Measurements from ENCODE around the gene C13orf46. TPM values are rescaled to one million over a fixed set of nuclear protein-coding genes. Genes with fewer than 3 reads are reported as not detected.

The C13orf46 gene
- total RNA-seq, 1 donor from 2014 or later, result 0.69 TPM

- no peak for ATAC-seq (ENCODE audit: low read depth)
- Mint-ChIP-seq H3K4me3 (no peak overlapping the region), H3K9me3 (no peaks in the 10 kb centered on the region), H3K27ac (no peak overlapping the region), H3K27me3 (no peaks in the 10 kb centered on the region), H3K36me3 (ENCODE audit: low read depth) (peaks cover 9% of the 10 kb centered on the region), H3K4me1 (peaks cover 17% of the 10 kb centered on the region)
- DNase-seq, result no peak
- POLR2A ChIA-PET, result interaction anchor here (0.7 kb wide), 1 partner anchor 52 kb away, joined by 3 read pairs; no protein-coding TSS in a partner anchor
- CTCF ChIA-PET, result interaction anchor here (1.2 kb wide), 1 partner anchor 274 kb away, joined by 3 read pairs; no protein-coding TSS in a partner anchor
- intact Hi-C loops (cut with micrococcal nuclease), result no loop called here
- no peak for TF ChIP-seq CTCF (IDR thresholded peaks at IDR 0.05)
Measured at GRCh38 chr13:113952151-113952982, 21.5 kb downstream of the C13orf46 start.

- DNase-seq (peak; percentile 60), ATAC-seq (ENCODE audit: low read depth) (peak; percentile 95)
- H3K9me3 Mint-ChIP-seq, result no peaks in the 10 kb centered on the region
- ChIA-PET CTCF (interaction anchor here (1.5 kb wide), 1 partner anchor 275 kb away, joined by 6 read pairs; no protein-coding TSS in a partner anchor), POLR2A (no interaction called here)
- peaks cover 9% of the 10 kb centered on the region for H3K36me3 Mint-ChIP-seq (ENCODE audit: low read depth)
- H3K4me3 Mint-ChIP-seq, result peak overlapping the region; percentile 32
- H3K4me1 Mint-ChIP-seq, result peaks cover 17% of the 10 kb centered on the region
- peak; percentile 41 for TF ChIP-seq CTCF (IDR thresholded peaks at IDR 0.05)
- H3K27ac Mint-ChIP-seq, result no peak overlapping the region
- no peaks in the 10 kb centered on the region for H3K27me3 Mint-ChIP-seq
- intact Hi-C loops (cut with micrococcal nuclease), result loop anchor here (1.0 to 2.0 kb wide), 3 partner anchors 159 to 283 kb away; partner anchors contain the start of gene CDC16
Measured at GRCh38 chr13:113951246-113951999, 22.5 kb downstream of the C13orf46 start.

DNA sequence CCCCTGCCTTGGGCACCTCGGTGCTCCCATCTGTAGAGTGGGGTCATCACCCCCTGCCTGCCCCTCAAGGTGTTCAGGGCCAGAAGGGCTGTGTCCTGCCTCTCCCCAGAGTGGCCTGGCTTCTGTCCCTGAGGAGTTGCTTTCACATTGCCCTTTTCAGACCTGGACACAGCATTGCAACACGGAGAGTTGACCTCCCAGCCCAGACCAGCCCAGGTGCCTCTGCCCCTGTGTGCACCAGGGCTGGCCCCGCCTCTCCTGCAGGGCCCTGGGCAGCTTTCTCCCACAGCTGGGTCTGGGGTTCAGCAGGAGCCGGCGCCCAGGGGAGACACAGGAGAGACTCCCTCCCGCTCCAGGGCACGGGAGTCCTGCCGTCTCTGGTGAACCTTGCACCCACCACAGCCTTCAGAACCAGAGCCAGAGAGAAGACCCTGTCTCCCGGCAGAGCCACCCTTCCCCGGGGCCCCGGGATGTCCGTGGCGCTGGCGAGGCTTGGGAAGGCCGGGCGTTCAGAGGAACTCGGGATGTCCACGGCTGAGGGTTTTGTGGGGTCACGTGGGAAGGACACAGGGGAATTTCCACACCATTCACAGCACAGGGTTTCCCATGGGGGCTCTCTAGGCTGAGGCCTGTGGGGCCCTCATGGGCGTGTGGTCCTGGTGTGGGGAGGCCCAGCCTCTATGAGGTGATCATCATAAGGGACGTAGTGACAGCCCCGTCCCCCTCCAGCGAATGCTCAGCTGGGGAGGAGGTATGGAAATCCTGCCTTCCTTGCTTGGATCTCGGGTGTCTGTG lies 23.2 kb downstream of the C13orf46 start:
- CTCF ChIA-PET, result interaction anchor here (0.5 to 1.5 kb wide), 2 partner anchors 160 to 276 kb away, joined by 3 to 6 read pairs; no protein-coding TSS in a partner anchor
- H3K36me3 Mint-ChIP-seq (ENCODE audit: low read depth), result peaks cover 8% of the 10 kb centered on the region
- H3K27me3 Mint-ChIP-seq, result no peaks in the 10 kb centered on the region
- no peak for TF ChIP-seq CTCF (IDR thresholded peaks at IDR 0.05)
- H3K4me1 Mint-ChIP-seq, result peaks cover 17% of the 10 kb centered on the region
- POLR2A ChIA-PET, result no interaction called here
- no peak overlapping the region for H3K4me3 Mint-ChIP-seq
- peak; percentile 36 for ATAC-seq (ENCODE audit: low read depth)
- no peak overlapping the region for H3K27ac Mint-ChIP-seq
- no peaks in the 10 kb centered on the region for H3K9me3 Mint-ChIP-seq
- intact Hi-C loops (cut with micrococcal nuclease), result loop anchor here (1.0 to 2.0 kb wide), 3 partner anchors 160 to 284 kb away; partner anchors contain the start of gene CDC16
- DNase-seq, result no peak

- Mint-ChIP-seq H3K9me3 (no peaks in the 10 kb centered on the region), H3K36me3 (ENCODE audit: low read depth) (no peaks in the 10 kb centered on the region), H3K27ac (no peak overlapping the region), H3K4me3 (no peak overlapping the region), H3K4me1 (peaks cover 17% of the 10 kb centered on the region), H3K27me3 (no peaks in the 10 kb centered on the region)
- CTCF ChIA-PET, result interaction anchor here (2.8 kb wide), 1 partner anchor 277 kb away, joined by 14 read pairs; no protein-coding TSS in a partner anchor
- TF ChIP-seq CTCF (IDR thresholded peaks at IDR 0.05), result no peak
- POLR2A ChIA-PET, result interaction anchor here (0.5 kb wide), 1 partner anchor 162 kb away, joined by 3 read pairs; no protein-coding TSS in a partner anchor
- ATAC-seq (ENCODE audit: low read depth) (no peak), DNase-seq (no peak)
- intact Hi-C loops (cut with micrococcal nuclease), result no loop called here
Measured at GRCh38 chr13:113949546-113949945, 24.3 kb downstream of the C13orf46 start.

Data from activated B cell treated with CpG ODN at 0.5 μM for 24 hours (primary cell).